HUES48 (cell line): Measurements from ENCODE around the gene ANP32A.

Experiments used
- H3K27ac ChIP-seq: one replicate; pipeline ENCODE4 v1.7.0; 2013; ENCODE audit warnings: low read depth, low read length, inconsistent platforms
- H3K27me3 ChIP-seq: 2 replicates; pipeline ENCODE4 v1.6.1; 2013; ENCODE audit warnings: mild to moderate bottlenecking, low read length; ENCODE audit not compliant: control insufficient read depth, insufficient read depth
- H3K36me3 ChIP-seq: 2 replicates; pipeline ENCODE4 v1.6.1; 2013; ENCODE audit warnings: low read length; ENCODE audit not compliant: control insufficient read depth, insufficient read depth
- H3K4me1 ChIP-seq: 2 replicates; pipeline ENCODE4 v1.6.1; 2013; ENCODE audit warnings: mild to moderate bottlenecking, low read length; ENCODE audit not compliant: control insufficient read depth, insufficient read depth
- H3K4me3 ChIP-seq: 2 replicates; pipeline ENCODE4 v1.5.1; 2013; ENCODE audit warnings: mild to moderate bottlenecking, low read depth, low read length
- H3K9ac ChIP-seq: 2 replicates; pipeline ENCODE4 v1.6.1; 2013; ENCODE audit warnings: mild to moderate bottlenecking, low read depth, low read length, moderate library complexity
- H3K9me3 ChIP-seq: 2 replicates; pipeline ENCODE4 v1.6.1; 2013; ENCODE audit warnings: low read length; ENCODE audit not compliant: control insufficient read depth, insufficient read depth

Gene ANP32A

GRCh38 chr15:68781766-68782588 lies 38.7 kb downstream of the ANP32A start:
- H3K9ac ChIP-seq, result no peak overlapping the region
- H3K36me3 ChIP-seq, result peaks cover 86% of the 10 kb centered on the region
- H3K27me3 ChIP-seq, result no peaks in the 10 kb centered on the region
- no peak overlapping the region for H3K27ac ChIP-seq
- no peaks in the 10 kb centered on the region for H3K9me3 ChIP-seq
- no peak overlapping the region for H3K4me3 ChIP-seq
- H3K4me1 ChIP-seq, result peaks cover 9% of the 10 kb centered on the region; the same call in 1 of the 2 replicates

DNA sequence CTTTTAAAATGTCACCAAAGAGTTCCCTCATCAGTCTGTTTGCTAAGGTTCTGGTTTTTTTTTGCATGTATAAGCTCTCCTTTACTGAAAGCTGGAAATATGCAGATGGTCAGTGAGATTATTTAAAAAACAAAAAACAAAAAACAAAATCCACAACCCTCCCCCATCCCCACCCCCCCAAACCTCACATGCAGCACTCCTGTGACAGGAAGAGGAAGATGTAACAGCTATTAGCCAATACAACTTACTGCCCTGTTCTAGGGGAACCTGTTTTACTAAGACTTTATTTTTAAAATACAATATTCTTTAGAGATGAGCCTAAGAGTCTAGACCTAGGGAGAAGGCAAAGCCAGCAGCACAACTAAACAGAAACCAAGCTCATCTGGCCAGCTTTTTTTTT lies 39.5 kb downstream of the ANP32A start:
- Histone ChIP-seq H3K4me1 (peaks cover 9% of the 10 kb centered on the region; the same call in 1 of the 2 replicates), H3K27me3 (no peaks in the 10 kb centered on the region), H3K27ac (no peak overlapping the region), H3K36me3 (peaks cover 79% of the 10 kb centered on the region), H3K9me3 (no peaks in the 10 kb centered on the region), H3K9ac (no peak overlapping the region), H3K4me3 (no peak overlapping the region)

- Histone ChIP-seq H3K36me3 (peaks cover 58% of the 10 kb centered on the region), H3K9ac (no peak overlapping the region), H3K9me3 (no peaks in the 10 kb centered on the region), H3K27me3 (no peaks in the 10 kb centered on the region), H3K4me1 (peaks cover 9% of the 10 kb centered on the region; the same call in 1 of the 2 replicates), H3K27ac (no peak overlapping the region), H3K4me3 (no peak overlapping the region)
Observed at GRCh38 chr15:68778876-68779275, 41.8 kb downstream of the ANP32A start.

GRCh38 chr15:68776477-68777270 lies 44.0 kb downstream of the ANP32A start:
- no peak overlapping the region for H3K4me3 ChIP-seq
- no peaks in the 10 kb centered on the region for H3K27me3 ChIP-seq
- no peaks in the 10 kb centered on the region for H3K9me3 ChIP-seq
- H3K4me1 ChIP-seq, result no peaks in the 10 kb centered on the region; the same call in 1 of the 2 replicates
- no peak overlapping the region for H3K9ac ChIP-seq
- no peak overlapping the region for H3K27ac ChIP-seq
- H3K36me3 ChIP-seq, result peaks cover 39% of the 10 kb centered on the region

DNA sequence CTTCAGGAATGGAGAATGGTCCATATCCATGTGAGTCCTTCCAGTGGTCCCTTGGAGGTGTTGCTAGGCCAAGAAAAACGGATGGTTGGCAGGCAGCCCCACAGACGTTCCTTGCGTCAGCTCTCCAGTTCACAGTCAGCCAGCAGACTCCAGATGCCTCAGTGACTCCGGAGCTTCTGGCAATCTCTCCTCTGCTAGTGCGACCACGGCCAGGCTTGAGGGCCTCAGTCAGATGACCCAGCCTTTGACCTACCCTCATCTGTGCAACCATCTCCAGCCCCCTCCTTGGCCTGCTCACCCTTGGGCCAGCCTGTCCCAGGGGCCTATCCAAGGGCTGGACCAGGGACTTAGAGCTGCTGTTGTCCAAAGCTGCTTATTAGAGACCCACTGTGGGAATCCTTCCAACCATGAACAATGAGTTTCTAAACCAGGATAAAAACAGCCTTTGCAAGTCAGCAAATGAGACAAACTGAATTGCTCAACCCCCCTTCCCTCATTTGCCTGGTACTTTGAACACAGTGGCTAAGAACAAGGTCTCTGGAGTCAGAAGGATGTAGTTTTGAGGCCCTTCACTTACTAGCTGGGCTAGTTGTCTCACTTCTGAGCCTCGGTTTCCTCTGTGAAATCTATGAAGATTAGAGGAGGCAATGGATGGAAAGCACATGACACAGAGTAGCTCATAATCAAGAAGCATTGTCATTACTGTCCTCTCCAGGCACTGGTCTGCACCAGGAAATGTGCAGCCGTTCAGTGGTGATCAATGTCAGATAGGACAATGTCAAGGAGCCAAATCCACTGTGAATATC lies 44.8 kb downstream of the ANP32A start:
- no peaks in the 10 kb centered on the region; the same call in 1 of the 2 replicates for H3K4me1 ChIP-seq
- H3K27ac ChIP-seq, result no peak overlapping the region
- no peak overlapping the region for H3K9ac ChIP-seq
- H3K9me3 ChIP-seq, result no peaks in the 10 kb centered on the region
- H3K4me3 ChIP-seq, result no peak overlapping the region
- H3K27me3 ChIP-seq, result no peaks in the 10 kb centered on the region
- peaks cover 32% of the 10 kb centered on the region for H3K36me3 ChIP-seq

DNA sequence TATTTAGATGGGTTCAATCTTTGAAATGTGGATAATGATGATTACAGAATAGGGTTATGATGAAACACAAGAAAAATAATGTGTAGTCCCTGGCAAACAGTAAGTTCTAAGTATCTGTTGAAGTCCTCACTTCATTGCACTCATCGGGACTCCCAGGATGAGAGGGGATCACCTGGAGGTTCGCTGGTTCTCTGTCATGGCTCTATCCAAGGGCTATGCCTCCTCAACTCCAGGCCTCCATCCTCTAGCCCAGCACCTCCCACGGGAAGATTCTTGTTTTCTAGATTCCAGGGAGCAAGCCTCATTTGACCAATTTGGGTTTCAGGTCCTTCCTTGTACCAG lies 45.5 kb downstream of the ANP32A start:
- Histone ChIP-seq H3K36me3 (peaks cover 26% of the 10 kb centered on the region), H3K4me1 (no peaks in the 10 kb centered on the region; the same call in 1 of the 2 replicates), H3K27me3 (no peaks in the 10 kb centered on the region), H3K27ac (no peak overlapping the region), H3K9me3 (no peaks in the 10 kb centered on the region), H3K4me3 (no peak overlapping the region), H3K9ac (no peak overlapping the region)

- H3K27me3 ChIP-seq, result no peaks in the 10 kb centered on the region
- no peaks in the 10 kb centered on the region for H3K9me3 ChIP-seq
- no peak overlapping the region for H3K9ac ChIP-seq
Observed at GRCh38 chr15:68774521-68775235, 46.0 kb downstream of the ANP32A start.

GRCh38 chr15:68774120-68774519 lies 46.6 kb downstream of the ANP32A start:
- H3K27me3 ChIP-seq, result no peaks in the 10 kb centered on the region
- H3K27ac ChIP-seq, result no peak overlapping the region
- H3K9me3 ChIP-seq, result no peaks in the 10 kb centered on the region
- H3K36me3 ChIP-seq, result peaks cover 17% of the 10 kb centered on the region
- H3K4me1 ChIP-seq, result no peaks in the 10 kb centered on the region; the same call in 1 of the 2 replicates
- no peak overlapping the region for H3K4me3 ChIP-seq
- H3K9ac ChIP-seq, result no peak overlapping the region

More at GRCh38 chr15:68774521-68775235, 46.0 kb downstream of the ANP32A start:
- Histone ChIP-seq H3K4me3 (no peak overlapping the region), H3K4me1 (no peaks in the 10 kb centered on the region; the same call in 1 of the 2 replicates), H3K27ac (no peak overlapping the region), H3K36me3 (peaks cover 22% of the 10 kb centered on the region)

DNA sequence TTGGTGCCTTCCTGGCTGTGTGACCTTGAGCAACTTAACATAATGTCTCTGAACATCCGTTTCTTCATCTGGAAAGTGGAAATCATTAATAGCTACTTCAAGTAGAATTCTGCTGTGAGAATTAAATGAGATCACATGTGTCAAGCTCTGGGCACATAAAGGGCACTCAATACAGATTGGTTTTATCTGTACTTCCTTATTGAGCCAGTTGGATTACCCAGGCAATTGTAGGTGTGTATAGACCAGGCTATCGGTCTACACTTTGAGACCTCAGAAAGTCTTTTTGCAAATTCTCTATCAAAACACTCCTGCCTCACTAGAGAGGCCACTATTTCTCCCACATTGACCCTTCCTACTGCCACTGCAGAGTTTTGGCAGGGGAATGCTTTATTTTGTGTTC lies 47.7 kb downstream of the ANP32A start:
- Histone ChIP-seq H3K36me3 (peaks cover 6% of the 10 kb centered on the region), H3K4me3 (no peak overlapping the region), H3K27me3 (no peaks in the 10 kb centered on the region), H3K27ac (no peak overlapping the region), H3K4me1 (no peaks in the 10 kb centered on the region; the same call in 1 of the 2 replicates), H3K9me3 (no peaks in the 10 kb centered on the region), H3K9ac (no peak overlapping the region)

DNA sequence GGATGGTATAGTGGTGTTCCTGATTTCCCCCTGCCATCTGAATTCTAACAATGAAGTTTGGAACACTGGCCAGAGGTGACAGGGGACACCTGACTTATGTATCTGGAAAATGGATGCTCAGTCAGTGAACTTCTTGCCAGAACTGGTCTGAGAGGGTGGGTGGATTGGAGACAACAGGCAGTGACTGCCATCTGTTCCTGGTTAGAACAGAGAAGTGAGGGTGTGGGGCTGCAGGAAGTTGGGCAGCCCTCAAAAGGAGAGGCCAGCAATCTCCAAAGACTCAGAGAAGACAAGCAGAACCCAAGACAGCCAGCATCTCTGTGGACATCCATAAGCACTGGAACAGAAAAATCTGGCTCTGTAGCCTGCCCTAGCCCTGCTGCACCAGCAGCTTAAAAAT lies 50.5 kb downstream of the ANP32A start:
- Histone ChIP-seq H3K4me1 (no peaks in the 10 kb centered on the region), H3K27ac (no peak overlapping the region)

More for the DNA sequence above, 50.5 kb downstream of the ANP32A start:
- Histone ChIP-seq H3K27me3 (no peaks in the 10 kb centered on the region), H3K9ac (no peak overlapping the region), H3K4me3 (no peak overlapping the region), H3K36me3 (no peaks in the 10 kb centered on the region), H3K9me3 (no peaks in the 10 kb centered on the region)
